ENCODE data around the gene GPR89A.
"Not testable (repeated sequence)": the region's sequence is repeated elsewhere in the genome, so short reads cannot be mapped to it uniquely, and the experiment has no call there.

DNA sequence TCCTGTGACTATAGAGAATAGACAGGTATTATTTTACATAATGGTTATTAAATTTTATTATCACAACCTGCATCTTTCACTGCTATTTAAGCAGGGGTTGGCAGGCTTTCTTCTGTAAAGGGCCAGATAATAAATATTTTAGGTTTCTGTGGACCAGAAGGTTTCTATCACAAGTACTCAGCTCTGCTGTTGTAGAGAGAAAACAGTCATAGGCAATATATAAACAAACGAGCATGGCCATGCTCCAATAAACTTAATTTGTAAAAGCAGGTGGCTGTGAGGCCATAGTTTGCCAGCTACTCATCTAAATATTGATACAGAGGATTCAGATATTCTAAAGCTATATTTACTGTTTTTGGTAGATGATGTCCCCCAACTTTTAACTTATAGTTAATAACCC is 12.3 kb downstream of the GPR89A start:
- TF ChIP-seq CTCF (IDR thresholded peaks at IDR 0.05; ENCODE audit: control extremely low read depth in 1 of 3, insufficient read depth in 1 of 3, low read depth in 1 of 3, low read length in 3 of 3); GABPA (IDR thresholded peaks at IDR 0.05; ENCODE audit: borderline replicate concordance, insufficient read depth, low read length): not testable (repeated sequence)

All from H1 (cell line).